Measurements from ENCODE around the gene CDHR3. TPM values are rescaled to one million over a fixed set of nuclear protein-coding genes. Genes with fewer than 3 reads are reported as not detected.
A peak's percentile ranks its signal among the peaks of the same experiment; 100 is the strongest.

Gene CDHR3
- total and polyA plus RNA-seq, 9 of the 15 experiments (the other 6 are each of a cell fraction or from before 2014, with no cell fraction given), result 0.03 to 0.66 (median 0.24) TPM; not detected in 1

- BruUV-seq (replicated peaks), result no TSS peak
- Histone ChIP-seq H3K4me3 (no peak overlapping the region), H4K20me1 (replicated peaks; ENCODE audit: control insufficient read depth, insufficient read depth, low read length) (peaks cover 7% of the 10 kb centered on the region; the same call in 1 of the 2 replicates), H3K36me3 (ENCODE audit: control insufficient read depth, insufficient read depth, low read length) (no peaks in the 10 kb centered on the region), H3K9me1 (ENCODE audit: control insufficient read depth, insufficient read depth, low read length) (no peaks in the 10 kb centered on the region), H3K9me3 (replicated peaks; ENCODE audit: control insufficient read depth, insufficient read depth, low read depth, low read length) (0 out of 2 replicates have a peak, but pooled peaks cover 2% of the 10 kb centered on the region), H3K27me3 (ENCODE audit: control insufficient read depth in 2 of 2, insufficient read depth in 2 of 2, low read length in 2 of 2) (peaks cover 57 to 67% of the 10 kb centered on the region in 2 experiments), H3K79me2 (ENCODE audit: control insufficient read depth, insufficient read depth, low read length) (no peaks in the 10 kb centered on the region), H3K4me1 (replicated peaks in 1 of 2; ENCODE audit: control insufficient read depth in 2 of 2, insufficient read depth in 2 of 2, low read length in 2 of 2) (no peaks in the 10 kb centered on the region), H3K27ac (ENCODE audit: extremely low read depth, low read depth, low read length) (no peak overlapping the region), H2AFZ (ENCODE audit: low read depth, low read length) (no peak overlapping the region), H3K4me2 (ENCODE audit: insufficient read depth, low read length) (no peak overlapping the region), H3K9ac (ENCODE audit: insufficient read depth in 1 of 2, low read depth in 2 of 2, low read length in 2 of 2) (no peak overlapping the region)
- no peak for TF ChIP-seq ZNF512 (tag; IDR thresholded peaks at IDR 0.05)
- TF ChIP-seq ETV5 (CRISPR knock-in tag; IDR thresholded peaks at IDR 0.05; ENCODE audit: low read depth), result no peak
- TF ChIP-seq NCOA2 (IDR thresholded peaks at IDR 0.05; ENCODE audit: partially characterized antibody in 2 of 2), result no peak
- no peak for TF ChIP-seq ZNF75A (CRISPR knock-in tag; IDR thresholded peaks at IDR 0.05)
- TF ChIP-seq ZNF398 (CRISPR knock-in tag; IDR thresholded peaks at IDR 0.05), result no peak
- peak; percentile 7; the same call in 1 of the 2 replicates for TF ChIP-seq TFE3 (CRISPR knock-in tag; IDR thresholded peaks at IDR 0.05)
- no peak for TF ChIP-seq PTRF (tag; IDR thresholded peaks at IDR 0.05)
- no peak for TF ChIP-seq ZNF740 (CRISPR knock-in tag; IDR thresholded peaks at IDR 0.05)
- TF ChIP-seq ZNF740 (tag; IDR thresholded peaks at IDR 0.05), result no peak
- no peak for TF ChIP-seq ATF3 (IDR thresholded peaks at IDR 0.05)
- TF ChIP-seq ATF3 (CRISPR knock-in tag; conservative IDR thresholded peaks at IDR 0.05), result no peak
- ATAC-seq (no peak), FAIRE-seq (no peak), DNase-seq (ENCODE audit: extremely low read depth in 1 of 4, low spot score in 3 of 4) (no peak)
- ChIA-PET CTCF (ENCODE audit: low intra/inter-chr PET ratio) (interaction anchor here (3.1 kb wide), 1 partner anchor 105 kb away, joined by 20 read pairs; no protein-coding TSS in a partner anchor), POLR2A (interaction anchor here (0.6 to 0.7 kb wide), 6 partner anchors 20 to 393 kb away, joined by 3 read pairs; no protein-coding TSS in a partner anchor)
- intact Hi-C loops (cut with micrococcal nuclease) (no loop called here), in situ Hi-C loops (cut with MboI) (no loop called here)
- WGBS (ENCODE audit: insufficient coverage, low coverage, missing lambda C conversion rate), result 2% methylated on average over 10 of the region's 10 CpGs
Observed at GRCh38 chr7:106047818-106048705, 85.0 kb downstream of the CDHR3 start.

Data from K562 (cell line).